ENCODE data around the gene MTUS2. TPM values are rescaled to one million over a fixed set of nuclear protein-coding genes. Genes with fewer than 3 reads are reported as not detected.

Gene MTUS2
- total RNA-seq, 1 donor from 2014 or later = not detected

- no peak for TF ChIP-seq CTCF (IDR thresholded peaks at IDR 0.05; ENCODE audit: insufficient read depth, low read length, severe bottlenecking)
- DNase-seq (ENCODE audit: low read depth) (no peak), FAIRE-seq (no peak)
- no peaks in the 10 kb centered on the region for H3K36me3 ChIP-seq (ENCODE audit: control insufficient read depth, insufficient read depth, low read length)
- H3K27me3 ChIP-seq (ENCODE audit: control insufficient read depth, insufficient read depth, low read length) = no peaks in the 10 kb centered on the region
- H3K4me3 ChIP-seq (ENCODE audit: low read depth, low read length) = no peak overlapping the region
Measured at GRCh38 chr13:29491248-29491647, 671.1 kb downstream of the MTUS2 start.

- DNase-seq (ENCODE audit: low read depth) (no peak), FAIRE-seq (no peak)
- no peak for TF ChIP-seq CTCF (IDR thresholded peaks at IDR 0.05; ENCODE audit: insufficient read depth, low read length, severe bottlenecking)
- Histone ChIP-seq H3K27me3 (ENCODE audit: control insufficient read depth, insufficient read depth, low read length) (peaks cover 3% of the 10 kb centered on the region), H3K4me3 (ENCODE audit: low read depth, low read length) (no peak overlapping the region), H3K36me3 (ENCODE audit: control insufficient read depth, insufficient read depth, low read length) (no peaks in the 10 kb centered on the region)
Measured at GRCh38 chr13:29493796-29494195, 673.7 kb downstream of the MTUS2 start.

- H3K36me3 ChIP-seq (ENCODE audit: control insufficient read depth, insufficient read depth, low read length) = no peaks in the 10 kb centered on the region
- DNase-seq (ENCODE audit: low read depth) (no peak), FAIRE-seq (no peak)
- TF ChIP-seq CTCF (IDR thresholded peaks at IDR 0.05; ENCODE audit: insufficient read depth, low read length, severe bottlenecking) = no peak
- peaks cover 3% of the 10 kb centered on the region for H3K27me3 ChIP-seq (ENCODE audit: control insufficient read depth, insufficient read depth, low read length)
- H3K4me3 ChIP-seq (ENCODE audit: low read depth, low read length) = no peak overlapping the region
Measured at GRCh38 chr13:29494520-29494919, 674.4 kb downstream of the MTUS2 start.

- Histone ChIP-seq H3K36me3 (ENCODE audit: control insufficient read depth, insufficient read depth, low read length) (no peaks in the 10 kb centered on the region), H3K4me3 (ENCODE audit: low read depth, low read length) (no peak overlapping the region), H3K27me3 (ENCODE audit: control insufficient read depth, insufficient read depth, low read length) (peaks cover 3% of the 10 kb centered on the region)
- DNase-seq (ENCODE audit: low read depth) = peak; percentile 83
- FAIRE-seq = peak; percentile 70
- no peak for TF ChIP-seq CTCF (IDR thresholded peaks at IDR 0.05; ENCODE audit: insufficient read depth, low read length, severe bottlenecking)
Measured at GRCh38 chr13:29496241-29496712, 676.1 kb downstream of the MTUS2 start.

GRCh38 chr13:29497137-29497654 is 677.1 kb downstream of the MTUS2 start:
- FAIRE-seq (no peak), DNase-seq (ENCODE audit: low read depth) (no peak)
- Histone ChIP-seq H3K4me3 (ENCODE audit: low read depth, low read length) (no peak overlapping the region), H3K27me3 (ENCODE audit: control insufficient read depth, insufficient read depth, low read length) (peaks cover 3% of the 10 kb centered on the region), H3K36me3 (ENCODE audit: control insufficient read depth, insufficient read depth, low read length) (no peaks in the 10 kb centered on the region)
- no peak for TF ChIP-seq CTCF (IDR thresholded peaks at IDR 0.05; ENCODE audit: insufficient read depth, low read length, severe bottlenecking)

- DNase-seq (ENCODE audit: low read depth) (no peak), FAIRE-seq (no peak)
- Histone ChIP-seq H3K36me3 (ENCODE audit: control insufficient read depth, insufficient read depth, low read length) (no peaks in the 10 kb centered on the region), H3K4me3 (ENCODE audit: low read depth, low read length) (no peak overlapping the region), H3K27me3 (ENCODE audit: control insufficient read depth, insufficient read depth, low read length) (peaks cover 3% of the 10 kb centered on the region)
- TF ChIP-seq CTCF (IDR thresholded peaks at IDR 0.05; ENCODE audit: insufficient read depth, low read length, severe bottlenecking) = no peak
Measured at GRCh38 chr13:29498426-29499040, 678.4 kb downstream of the MTUS2 start.

Measured in bronchial epithelial cell (primary cell).